GM19395 (cell line): ENCODE results near the gene CWF19L2.
"Not testable (repeated sequence)": the region's sequence is repeated elsewhere in the genome, so short reads cannot be mapped to it uniquely, and the experiment has no call there.

ENCODE experiments used
- ATAC-seq: cut with Tn5 transposase; IDR thresholded peaks from one replicate; pipeline ENCODE4 v1.9.1; 2021; ENCODE audit warnings: mild to moderate bottlenecking, moderate library complexity; ENCODE audit not compliant: unreplicated experiment

Gene CWF19L2

DNA sequence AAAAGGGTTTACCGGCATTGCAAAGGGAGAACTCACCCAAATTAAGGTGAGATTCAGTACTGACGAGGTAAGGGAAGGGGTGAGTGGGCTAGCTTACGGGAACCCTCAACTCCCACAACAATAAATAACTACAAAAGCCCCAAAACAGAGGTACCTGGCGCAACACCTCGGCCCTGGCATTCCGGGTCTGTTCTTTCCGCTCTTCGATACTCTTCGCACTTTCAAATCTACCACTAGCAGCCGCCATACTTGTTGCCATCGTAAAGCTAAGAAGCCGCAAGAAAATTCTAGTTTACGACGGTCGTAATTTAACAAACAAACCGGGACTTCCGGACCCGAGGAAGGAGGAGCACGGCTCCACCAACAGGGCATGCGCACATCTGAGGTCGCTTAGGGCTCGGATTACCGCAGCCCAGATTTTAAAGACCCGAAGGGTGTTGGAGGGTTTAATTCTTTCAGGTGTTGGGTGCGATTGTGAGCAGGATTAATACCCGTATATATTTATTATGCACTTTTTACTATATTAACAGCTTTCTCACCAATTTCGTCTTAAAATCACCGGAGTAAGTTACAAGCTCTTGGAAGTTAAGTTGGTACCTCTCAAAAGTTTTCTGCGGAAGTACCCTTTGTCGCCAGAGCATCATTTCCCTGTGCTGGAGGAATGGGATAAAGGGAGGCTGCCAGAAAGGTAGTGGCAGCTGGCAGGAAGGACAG, at the start of gene CWF19L2:
TSS of gene CWF19L2 (minus strand) at position 268 of the 714 bp plus-strand sequence. CDS start at position 259, 9 bp downstream.
- peak; percentile 99 for ATAC-seq

DNA sequence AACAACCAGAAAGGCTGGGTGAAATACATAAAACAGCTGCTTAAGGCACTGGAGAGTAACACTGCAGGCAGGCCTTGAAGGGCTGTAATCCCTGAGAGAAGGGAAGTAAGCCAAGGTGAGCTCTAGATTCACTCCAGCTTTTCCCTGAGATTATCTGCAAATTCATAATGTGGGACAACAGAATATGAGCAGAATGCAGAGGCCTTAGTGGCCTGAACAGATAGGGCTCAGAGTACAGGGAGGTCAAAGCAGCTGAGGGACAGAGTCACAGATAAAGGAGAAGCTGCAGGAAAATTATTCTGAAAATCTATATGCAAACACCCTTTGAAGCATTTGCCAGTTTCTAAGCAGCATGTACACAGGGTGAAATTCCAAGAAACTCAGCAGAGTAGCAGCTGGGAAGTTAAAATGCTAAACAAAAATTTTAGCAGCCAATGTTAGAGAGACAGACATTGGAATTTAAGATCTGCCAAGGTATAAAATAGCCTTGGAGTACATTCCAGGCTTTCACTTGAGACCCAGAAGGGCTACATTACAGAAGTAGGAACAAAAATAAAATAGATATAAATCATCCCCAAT, 48.1 kb upstream of the CWF19L2 start:
- no peak for ATAC-seq

DNA sequence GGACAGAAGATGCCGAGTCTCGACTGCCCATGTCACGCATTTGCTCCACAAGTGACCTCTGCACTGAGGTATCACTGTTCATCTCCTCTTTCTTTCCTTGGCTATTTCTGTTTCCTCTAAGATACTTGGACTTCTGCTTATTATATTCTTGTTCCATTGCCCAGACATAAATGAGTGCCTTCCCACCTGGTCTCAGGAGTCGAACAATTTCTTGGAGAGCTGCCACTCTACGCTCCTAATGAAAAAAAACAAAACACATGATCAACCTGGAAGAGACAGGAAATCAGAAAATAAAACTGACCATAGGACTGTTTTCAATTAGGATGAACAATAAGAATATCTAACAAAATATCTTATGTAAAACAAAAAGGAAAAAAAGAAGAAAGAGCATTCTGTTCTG, 47.4 kb upstream of the CWF19L2 start:
- ATAC-seq, result no peak

DNA sequence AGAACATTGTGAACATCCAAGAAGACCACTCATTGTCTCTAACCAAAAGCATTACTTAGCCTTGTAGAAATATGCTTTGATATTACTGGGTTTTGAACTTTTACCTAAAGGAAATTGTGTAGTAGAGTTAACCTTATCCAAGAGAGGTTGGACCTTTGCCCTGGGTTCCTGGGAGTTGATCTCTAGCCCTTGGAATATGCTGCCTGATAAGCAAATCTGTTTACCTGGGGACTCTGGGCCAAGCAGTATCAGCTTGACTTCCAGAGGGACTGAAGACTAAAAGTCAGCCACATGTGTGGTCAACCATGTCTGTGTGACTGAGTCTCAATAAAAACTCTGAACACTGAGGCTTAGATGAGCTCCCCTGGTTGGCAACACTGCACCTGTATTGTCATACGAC, 44.1 kb upstream of the CWF19L2 start:
- ATAC-seq, result no peak

DNA sequence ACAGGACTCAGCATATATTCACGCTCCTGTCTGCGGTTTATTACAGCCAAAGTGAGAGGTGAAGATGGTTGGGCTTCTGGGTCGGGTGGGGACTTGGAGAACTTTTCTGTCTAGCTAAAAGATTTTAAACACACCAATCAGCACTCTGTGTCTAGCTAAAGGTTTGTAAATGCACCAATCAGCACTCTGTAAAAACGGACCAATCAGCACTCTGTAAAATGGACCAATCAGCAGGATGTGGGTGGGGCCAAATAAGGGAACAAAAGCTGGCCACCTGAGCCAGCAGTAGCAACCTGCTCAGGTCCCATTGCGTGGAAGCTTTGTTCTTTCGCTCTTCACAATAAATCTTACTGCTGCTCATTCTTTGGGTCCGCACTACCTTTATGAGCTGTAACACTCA, 39.7 kb upstream of the CWF19L2 start:
- not testable (repeated sequence) for ATAC-seq

DNA sequence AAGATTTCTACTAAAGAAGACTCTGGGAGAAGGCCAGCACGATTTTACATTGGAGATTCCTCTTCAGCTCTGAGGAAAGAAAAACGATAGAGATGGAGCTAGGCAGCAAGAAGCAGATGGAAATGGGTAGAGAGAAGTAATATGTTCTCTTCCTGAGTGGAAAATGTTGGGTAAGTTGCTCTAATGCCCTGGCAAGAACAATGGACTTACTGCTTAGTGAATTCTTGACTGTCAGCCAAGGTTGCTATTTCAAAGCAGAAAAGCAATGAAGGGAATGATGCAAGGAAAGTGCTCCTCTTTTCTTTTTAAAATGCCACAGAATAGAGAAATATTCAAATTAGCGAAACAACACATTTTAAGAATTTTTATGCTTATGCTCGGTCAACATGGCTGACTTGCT, 38.4 kb upstream of the CWF19L2 start:
- ATAC-seq, result no peak

DNA sequence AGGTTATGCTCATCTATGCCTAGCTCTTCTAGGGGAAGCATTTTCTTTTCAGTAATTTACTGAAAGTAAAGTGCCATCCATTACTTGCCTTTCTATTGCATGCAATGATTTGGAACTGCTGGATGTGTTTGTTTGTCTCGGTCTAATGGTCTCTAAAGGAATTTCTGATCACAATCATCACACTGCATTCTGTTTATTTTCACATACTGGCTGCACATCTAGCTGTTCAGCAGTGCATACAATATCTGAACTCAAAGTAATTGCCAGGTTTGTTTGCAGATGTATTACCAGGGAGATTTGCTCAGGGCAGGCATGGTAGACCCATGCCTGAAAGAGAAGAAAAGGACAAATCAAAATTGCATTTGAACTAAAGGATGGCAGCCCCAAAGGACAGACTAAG, 36.4 kb upstream of the CWF19L2 start:
- no peak for ATAC-seq

DNA sequence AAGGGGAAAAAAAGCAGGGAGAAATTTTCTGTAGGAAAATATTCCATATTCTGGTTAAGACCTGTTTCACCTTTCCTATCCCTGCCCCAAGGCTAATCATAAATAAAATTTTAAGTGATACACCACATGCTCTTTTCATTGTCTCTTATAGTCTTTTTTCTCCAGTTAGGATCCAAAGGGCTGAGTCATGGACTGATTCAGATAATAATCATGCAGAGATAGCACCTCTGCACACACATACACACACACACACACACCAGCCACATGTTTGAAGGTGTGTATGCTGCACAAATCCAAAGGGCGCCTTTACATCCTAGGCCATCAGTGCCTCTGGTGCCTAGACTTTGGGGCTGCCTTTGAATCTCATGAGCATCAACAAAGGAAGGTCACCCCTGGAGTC, 35.5 kb upstream of the CWF19L2 start:
- no peak for ATAC-seq

DNA sequence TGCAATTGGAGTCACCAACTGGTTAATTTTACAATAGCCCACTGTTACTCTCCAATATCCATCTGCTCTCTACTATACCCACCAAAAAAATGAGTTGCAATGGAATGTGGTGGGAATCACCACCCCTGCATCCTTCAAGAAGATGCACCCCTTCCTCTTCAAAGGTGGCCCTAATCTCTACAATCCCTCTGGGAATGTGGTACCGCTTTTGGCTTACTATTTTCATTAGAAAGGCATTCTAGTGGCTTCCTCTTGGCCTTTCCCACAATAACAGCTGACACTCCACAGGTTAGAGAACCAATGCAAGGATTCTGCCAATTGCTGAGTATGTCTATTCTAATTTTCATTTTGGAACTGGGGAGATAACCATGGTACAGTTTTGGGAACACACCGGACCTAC, 33.2 kb upstream of the CWF19L2 start:
- no peak for ATAC-seq

DNA sequence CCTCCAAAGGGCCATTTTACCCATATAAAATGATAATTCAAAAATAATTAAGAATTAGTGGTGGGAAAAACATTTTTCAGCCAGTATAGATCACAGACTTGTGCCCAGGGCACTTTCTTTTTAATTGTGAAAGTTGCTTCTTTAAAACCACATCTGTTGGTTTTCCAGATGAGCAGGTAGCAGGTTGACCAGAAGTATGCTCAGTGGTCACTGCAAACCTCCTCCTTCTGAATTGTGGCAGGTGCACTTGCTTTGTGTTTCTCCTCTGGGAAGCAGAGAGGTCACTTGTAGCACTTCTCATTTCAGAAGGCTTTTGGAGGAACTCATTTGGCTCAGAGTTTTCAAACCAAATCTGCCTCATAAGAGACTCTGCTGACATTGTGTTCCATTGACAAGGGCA, 24.6 kb upstream of the CWF19L2 start:
- ATAC-seq, result no peak

DNA sequence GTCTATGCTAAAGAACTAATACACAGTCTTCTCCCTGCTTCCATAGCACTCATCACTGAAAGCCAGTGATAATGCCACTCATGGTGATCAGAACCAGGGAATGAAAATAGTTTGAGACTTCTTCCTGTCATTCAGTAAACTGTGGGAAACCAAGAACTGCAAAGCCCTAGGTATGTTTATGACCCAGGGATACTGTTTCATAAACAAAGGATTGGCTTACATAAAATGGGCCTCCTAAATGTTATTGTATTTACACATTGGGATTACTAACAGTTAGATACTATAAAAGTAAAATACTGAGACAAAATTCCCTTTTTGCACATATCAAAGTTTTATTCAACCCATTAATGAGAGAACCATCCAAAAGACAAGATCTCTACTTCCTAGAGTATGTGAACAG, 21.3 kb upstream of the CWF19L2 start:
- no peak for ATAC-seq

DNA sequence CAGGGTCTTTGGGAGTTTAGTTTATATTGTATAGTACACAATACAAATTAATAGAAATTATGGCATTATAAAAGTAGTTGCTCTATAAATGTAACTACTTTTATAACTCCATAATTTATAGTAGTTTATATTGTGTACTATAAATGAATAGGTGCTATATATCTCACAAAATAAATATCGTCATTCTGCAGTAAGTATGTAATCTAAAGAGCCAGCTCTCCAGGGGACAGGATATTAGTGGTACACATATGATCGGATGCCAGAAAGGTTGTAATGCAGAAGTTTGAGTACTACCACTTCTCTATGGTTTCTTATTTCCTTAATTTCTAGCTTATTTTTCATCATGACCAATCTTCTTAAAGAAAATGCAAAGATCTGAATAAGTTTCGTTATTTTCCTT, 20.2 kb upstream of the CWF19L2 start:
- no peak for ATAC-seq

DNA sequence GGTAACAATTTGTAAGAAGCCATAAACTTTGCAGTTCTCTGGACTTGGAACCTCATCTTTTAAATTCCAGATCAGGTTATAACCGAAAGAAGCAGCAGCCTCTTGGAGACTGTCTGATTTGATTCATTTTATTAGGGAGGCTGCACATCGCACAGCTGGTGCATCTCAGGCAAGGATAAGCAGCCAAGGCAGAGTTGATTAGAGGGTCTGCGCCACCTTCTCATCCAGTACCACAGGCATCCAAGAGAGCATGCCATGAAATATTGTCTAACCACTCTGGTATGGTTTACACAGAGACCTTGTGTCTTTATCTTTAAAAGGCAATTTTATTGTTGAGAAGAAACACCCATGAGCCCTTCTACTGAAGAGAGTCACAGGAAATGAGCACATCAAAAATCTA, 16.2 kb upstream of the CWF19L2 start:
- ATAC-seq, result no peak

DNA sequence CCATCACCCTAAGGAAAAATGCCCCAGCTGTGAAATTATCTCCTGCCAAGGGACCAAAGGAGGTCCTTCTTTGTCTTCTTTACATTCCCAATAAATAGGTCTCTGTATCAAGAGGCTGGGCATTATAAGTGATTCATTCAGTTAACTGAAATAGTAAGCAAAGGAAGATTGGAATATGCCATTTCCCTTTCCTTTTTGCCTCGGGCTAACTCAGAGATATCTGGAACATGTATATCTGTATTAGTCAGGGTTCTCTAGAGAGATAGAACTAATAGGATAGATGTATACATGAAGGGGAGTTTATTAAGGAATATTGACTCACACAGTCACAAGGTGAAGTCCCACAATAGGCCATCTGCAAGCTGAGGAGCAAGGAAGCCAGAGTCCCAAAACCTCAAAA, 15.3 kb upstream of the CWF19L2 start:
- ATAC-seq, result no peak

DNA sequence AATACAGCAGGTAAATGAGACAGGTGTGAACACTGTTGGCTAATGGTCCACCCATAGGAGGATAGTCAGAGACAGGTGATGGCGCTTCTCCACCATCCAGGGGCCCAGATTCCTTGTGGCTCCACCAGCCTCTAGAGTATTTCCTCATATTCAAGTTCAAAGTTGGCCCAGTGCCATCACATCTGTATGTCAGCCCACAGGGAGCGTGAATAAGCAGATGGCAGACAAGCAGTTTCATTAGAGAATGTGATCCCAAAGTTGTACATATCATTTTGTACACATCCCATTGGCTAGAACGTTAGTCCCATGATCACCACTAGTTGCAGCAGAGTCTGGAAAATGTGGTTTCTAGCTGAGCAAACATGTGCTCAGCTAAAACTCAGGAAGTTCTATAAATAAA, 11.0 kb upstream of the CWF19L2 start:
- ATAC-seq, result no peak

DNA sequence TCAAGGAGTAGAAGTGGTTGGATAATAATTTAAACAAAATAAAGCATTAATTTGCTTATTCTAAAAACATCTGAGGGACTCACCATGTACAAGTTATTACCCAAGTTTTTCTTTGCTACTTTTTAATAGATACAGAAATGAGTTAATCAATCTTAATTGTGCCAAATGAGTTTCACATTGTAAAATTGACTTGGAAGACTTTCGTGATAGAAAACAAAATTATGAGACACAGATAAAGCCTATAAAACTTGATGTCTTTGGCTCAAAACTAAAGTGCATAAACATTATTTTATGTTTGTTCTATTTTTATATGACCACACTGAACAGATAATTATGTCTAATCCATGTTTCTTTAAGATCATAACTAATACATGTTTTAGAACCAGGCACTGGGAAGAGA, 10.1 kb upstream of the CWF19L2 start:
- no peak for ATAC-seq

DNA sequence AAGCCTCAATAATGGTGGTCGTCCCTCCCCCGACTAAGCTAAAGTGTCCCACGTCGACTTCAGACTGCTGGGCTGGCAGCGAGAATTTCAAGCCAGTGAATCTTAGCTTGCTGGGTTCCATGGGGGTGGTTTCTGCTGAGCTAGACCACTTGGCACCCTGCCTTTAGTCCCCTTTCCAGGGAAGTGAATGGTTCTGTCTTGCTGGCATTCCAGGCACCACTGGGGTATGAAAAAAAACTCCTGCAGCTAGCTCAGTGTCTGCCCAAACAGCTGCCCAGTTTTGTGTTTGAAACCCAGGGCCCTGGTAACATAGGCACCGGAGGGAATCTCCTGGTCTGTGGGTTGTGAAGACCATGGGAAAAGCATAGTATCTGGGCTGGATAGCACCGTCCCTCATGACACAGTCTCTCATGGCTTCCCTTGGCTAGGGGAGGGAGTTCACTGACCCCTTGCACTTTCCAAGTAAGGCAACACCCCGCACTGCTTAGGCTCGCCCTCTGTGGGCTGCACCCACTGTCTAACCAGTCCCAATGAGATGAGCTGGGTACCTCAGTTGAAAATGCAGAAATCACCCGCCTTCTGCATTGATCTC, 8.7 kb upstream of the CWF19L2 start:
- ATAC-seq, result not testable (repeated sequence)

DNA sequence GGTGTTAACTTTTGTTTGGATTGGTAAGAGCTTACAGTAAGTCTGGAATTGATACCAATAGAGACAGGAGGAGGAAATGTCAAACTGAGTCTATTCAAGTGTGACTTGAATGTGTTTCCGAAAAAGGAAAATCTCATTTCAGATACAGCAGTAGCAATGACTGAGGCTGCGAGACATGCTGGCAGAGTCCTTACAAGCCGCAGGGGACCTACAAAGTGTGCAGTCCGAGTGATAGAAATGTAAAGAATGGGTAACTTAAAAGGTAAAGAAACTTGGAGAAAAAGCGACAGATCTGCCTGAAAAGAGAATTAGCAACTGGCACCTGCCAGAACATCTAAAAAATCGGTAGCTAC, 444 bp downstream of the CWF19L2 start:
- peak; percentile 54 for ATAC-seq

DNA sequence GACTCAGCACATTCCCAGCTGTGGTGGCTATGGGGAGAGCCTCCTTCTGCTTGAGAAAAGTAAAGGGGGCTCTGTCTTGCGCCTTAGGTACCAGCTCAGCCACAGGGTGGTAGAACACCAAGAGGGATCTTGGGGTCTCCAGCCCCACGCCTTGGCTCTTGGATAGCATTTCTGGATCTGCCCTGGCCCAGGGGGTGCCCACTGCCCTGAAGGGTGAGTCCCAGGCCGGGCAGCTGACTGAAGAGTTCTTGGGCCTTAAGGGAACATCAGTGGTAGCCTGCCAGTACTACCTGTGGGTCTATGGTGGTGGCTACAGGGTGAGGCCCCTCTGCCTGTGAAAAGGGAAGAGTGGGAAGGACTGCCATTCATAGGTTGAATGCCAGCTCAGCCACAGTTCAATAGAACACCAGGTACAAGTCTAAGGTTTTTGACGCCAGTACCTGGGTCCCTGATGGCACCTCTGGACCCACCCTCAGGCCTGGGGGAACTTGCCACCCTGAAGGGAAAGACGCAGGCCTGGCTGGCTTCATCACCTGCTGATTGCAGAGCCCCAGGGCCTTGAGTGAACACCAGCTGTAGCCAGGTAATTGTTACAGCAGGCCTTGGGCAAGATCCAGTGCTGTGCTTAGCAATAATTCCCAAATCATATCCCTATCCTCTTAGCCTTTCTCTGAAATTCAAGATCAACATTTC, 3.9 kb downstream of the CWF19L2 start:
- ATAC-seq, result no peak

DNA sequence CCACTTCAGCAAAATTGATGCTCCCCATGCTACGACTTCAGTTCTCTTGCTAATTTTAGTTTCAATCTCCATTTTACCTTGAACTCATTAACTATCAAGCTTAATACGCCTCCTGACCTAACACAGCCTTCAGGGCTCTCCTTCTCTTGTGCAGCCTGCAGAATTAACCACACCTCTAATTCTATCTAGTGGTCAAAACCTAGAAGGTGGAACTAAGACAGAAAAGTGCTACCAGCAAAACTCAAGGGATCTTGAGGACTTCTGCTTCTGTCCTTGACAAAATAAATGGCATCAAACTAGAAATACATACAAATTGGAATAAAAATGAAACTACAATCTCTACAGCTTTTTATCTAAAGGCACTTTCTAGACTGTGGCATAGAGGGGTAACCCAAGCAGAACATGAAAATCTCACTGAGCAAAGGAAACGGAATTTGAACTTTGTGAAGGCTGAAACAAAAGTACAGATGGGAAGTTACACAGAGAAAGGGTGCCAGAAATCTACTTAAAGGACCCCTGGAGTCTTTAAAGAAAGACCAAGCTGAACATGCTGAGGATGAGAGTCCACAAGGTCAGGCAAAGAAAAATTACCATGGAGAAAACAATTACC, 10.7 kb downstream of the CWF19L2 start:
- ATAC-seq, result no peak

DNA sequence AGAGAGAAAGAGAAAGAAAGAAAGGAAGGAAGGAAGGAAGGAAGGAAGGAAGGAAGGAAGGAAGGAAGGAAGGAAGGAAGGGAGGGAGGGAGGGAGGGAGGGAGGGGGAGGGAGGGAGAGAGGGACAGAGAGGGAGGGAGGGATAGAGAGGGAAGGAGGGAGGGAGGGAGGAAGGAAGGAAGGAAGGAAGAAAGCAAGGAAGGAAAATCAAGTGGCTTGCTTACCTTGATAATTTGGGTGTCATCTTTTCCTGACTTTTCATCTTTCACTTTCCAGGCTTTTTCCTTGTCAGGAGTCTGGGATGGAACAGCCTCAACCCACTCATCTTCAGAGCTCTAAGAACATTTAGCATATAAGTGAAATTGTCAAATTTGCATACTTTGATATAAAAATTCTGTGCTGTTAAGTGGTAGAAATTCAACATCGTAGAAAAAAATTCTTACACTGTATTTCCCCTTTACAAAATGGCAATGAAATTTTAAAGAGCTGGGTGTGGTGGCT, 14.9 kb downstream of the CWF19L2 start:
- no peak for ATAC-seq
